Prostate gland (tissue), 2 donors: ENCODE measurements around the gene M1AP.

Experiments used
- CTCF ChIP-seq, 4 experiments: fragments of 200-600 bp in 2 of 4; fragments of 450-650 bp in 2 of 4; sonication (generic) in 2 of 4; IDR thresholded peaks; 1 replicate in 3 of 4; 2 replicates in 1 of 4; pipeline ENCODE4 v1.5.1; 2016 to 2019; ENCODE audit warnings: antibody characterized with exemption in 4 of 4, mild to moderate bottlenecking in 2 of 4, moderate library complexity in 2 of 4
- POLR2A ChIP-seq: fragments of 450-650 bp; IDR thresholded peaks from one replicate; pipeline ENCODE4 v1.6.1; 2016; ENCODE audit warnings: antibody characterized with exemption, mild to moderate bottlenecking

- TF ChIP-seq CTCF (IDR thresholded peaks at IDR 0.05), result no peak
- TF ChIP-seq POLR2A, result no peak
Observed at GRCh38 chr2:74639550-74639949, 8.6 kb downstream of the M1AP start.
